WTC11 (cell line): Measurements from ENCODE around the gene CABLES1.

Experiments used
- FOXJ3 ChIP-seq: sonication (generic); formaldehyde crosslinking; IDR thresholded peaks from 2 replicates; pipeline ENCODE4 v1.9.0; 2021; ENCODE audit warnings: missing genetic modification reagents, mild to moderate bottlenecking, borderline replicate concordance
- NFYB ChIP-seq: sonication (generic); formaldehyde crosslinking; conservative IDR thresholded peaks from 2 replicates; pipeline ENCODE4 v1.8.0; 2022; ENCODE audit warnings: low read depth, missing genetic modification reagents
- SMAD4 ChIP-seq: sonication (generic); formaldehyde crosslinking; IDR thresholded peaks from 2 replicates; pipeline ENCODE4 v1.8.0; 2022; ENCODE audit warnings: mild to moderate bottlenecking, missing genetic modification reagents
- TF ChIP-seq, protein P1 (sequence below): sonication (generic); formaldehyde crosslinking; conservative IDR thresholded peaks from 2 replicates; pipeline ENCODE4 v1.8.1; 2023; ENCODE audit warnings: mild to moderate bottlenecking, low read depth, missing genetic modification reagents, moderate library complexity
- TF ChIP-seq, protein P2 (sequence below): sonication (generic); formaldehyde crosslinking; IDR thresholded peaks from 2 replicates; pipeline ENCODE4 v1.8.1; 2022; ENCODE audit warnings: missing genetic modification reagents, borderline replicate concordance
- TF ChIP-seq, protein P3 (sequence below): sonication (generic); formaldehyde crosslinking; IDR thresholded peaks from 2 replicates; pipeline ENCODE4 v1.8.1; 2023; ENCODE audit warnings: mild to moderate bottlenecking, moderate library complexity, missing genetic modification reagents
- TF ChIP-seq, protein P4 (sequence below): fragments of 200-600 bp; IDR thresholded peaks from 2 replicates; pipeline ENCODE4 v1.8.0; 2022; ENCODE audit warnings: antibody characterized with exemption

DNA sequence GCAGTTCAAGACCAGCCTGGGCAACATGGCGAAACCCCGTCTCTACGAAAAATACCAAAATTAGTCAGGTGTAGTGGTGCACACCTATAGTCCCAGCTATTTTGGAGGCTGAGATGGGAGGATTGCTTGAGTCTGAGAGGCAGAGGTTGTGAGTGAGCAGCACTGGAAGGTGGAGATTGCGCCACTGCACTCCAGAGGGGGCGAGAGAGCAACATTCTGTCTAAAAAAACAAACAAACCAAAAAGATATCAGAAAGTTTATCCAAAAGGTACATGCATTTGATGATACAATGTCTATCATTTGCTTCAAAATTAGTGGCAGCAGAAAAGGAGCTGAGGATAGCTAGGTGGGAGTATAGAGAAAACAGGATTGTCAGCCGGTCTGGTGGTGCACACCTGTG lies 39.8 kb upstream of the CABLES1 start:
- TF ChIP-seq SMAD4 (CRISPR knock-in tag) (no peak), NFYB (CRISPR knock-in tag) (no peak), FOXJ3 (CRISPR knock-in tag) (no peak)
- TF ChIP-seq, protein P1, sequence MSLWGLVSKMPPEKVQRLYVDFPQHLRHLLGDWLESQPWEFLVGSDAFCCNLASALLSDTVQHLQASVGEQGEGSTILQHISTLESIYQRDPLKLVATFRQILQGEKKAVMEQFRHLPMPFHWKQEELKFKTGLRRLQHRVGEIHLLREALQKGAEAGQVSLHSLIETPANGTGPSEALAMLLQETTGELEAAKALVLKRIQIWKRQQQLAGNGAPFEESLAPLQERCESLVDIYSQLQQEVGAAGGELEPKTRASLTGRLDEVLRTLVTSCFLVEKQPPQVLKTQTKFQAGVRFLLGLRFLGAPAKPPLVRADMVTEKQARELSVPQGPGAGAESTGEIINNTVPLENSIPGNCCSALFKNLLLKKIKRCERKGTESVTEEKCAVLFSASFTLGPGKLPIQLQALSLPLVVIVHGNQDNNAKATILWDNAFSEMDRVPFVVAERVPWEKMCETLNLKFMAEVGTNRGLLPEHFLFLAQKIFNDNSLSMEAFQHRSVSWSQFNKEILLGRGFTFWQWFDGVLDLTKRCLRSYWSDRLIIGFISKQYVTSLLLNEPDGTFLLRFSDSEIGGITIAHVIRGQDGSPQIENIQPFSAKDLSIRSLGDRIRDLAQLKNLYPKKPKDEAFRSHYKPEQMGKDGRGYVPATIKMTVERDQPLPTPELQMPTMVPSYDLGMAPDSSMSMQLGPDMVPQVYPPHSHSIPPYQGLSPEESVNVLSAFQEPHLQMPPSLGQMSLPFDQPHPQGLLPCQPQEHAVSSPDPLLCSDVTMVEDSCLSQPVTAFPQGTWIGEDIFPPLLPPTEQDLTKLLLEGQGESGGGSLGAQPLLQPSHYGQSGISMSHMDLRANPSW = no peak
- TF ChIP-seq, protein P2, sequence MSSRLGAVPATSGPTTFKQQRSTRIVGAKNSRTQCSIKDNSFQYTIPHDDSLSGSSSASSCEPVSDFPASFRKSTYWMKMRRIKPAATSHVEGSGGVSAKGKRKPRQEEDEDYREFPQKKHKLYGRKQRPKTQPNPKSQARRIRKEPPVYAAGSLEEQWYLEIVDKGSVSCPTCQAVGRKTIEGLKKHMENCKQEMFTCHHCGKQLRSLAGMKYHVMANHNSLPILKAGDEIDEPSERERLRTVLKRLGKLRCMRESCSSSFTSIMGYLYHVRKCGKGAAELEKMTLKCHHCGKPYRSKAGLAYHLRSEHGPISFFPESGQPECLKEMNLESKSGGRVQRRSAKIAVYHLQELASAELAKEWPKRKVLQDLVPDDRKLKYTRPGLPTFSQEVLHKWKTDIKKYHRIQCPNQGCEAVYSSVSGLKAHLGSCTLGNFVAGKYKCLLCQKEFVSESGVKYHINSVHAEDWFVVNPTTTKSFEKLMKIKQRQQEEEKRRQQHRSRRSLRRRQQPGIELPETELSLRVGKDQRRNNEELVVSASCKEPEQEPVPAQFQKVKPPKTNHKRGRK (CRISPR knock-in tag) = no peak
- TF ChIP-seq, protein P3, sequence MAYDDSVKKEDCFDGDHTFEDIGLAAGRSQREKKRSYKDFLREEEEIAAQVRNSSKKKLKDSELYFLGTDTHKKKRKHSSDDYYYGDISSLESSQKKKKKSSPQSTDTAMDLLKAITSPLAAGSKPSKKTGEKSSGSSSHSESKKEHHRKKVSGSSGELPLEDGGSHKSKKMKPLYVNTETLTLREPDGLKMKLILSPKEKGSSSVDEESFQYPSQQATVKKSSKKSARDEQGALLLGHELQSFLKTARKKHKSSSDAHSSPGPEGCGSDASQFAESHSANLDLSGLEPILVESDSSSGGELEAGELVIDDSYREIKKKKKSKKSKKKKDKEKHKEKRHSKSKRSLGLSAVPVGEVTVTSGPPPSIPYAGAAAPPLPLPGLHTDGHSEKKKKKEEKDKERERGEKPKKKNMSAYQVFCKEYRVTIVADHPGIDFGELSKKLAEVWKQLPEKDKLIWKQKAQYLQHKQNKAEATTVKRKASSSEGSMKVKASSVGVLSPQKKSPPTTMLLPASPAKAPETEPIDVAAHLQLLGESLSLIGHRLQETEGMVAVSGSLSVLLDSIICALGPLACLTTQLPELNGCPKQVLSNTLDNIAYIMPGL (CRISPR knock-in tag) = no peak
- TF ChIP-seq, protein P4, sequence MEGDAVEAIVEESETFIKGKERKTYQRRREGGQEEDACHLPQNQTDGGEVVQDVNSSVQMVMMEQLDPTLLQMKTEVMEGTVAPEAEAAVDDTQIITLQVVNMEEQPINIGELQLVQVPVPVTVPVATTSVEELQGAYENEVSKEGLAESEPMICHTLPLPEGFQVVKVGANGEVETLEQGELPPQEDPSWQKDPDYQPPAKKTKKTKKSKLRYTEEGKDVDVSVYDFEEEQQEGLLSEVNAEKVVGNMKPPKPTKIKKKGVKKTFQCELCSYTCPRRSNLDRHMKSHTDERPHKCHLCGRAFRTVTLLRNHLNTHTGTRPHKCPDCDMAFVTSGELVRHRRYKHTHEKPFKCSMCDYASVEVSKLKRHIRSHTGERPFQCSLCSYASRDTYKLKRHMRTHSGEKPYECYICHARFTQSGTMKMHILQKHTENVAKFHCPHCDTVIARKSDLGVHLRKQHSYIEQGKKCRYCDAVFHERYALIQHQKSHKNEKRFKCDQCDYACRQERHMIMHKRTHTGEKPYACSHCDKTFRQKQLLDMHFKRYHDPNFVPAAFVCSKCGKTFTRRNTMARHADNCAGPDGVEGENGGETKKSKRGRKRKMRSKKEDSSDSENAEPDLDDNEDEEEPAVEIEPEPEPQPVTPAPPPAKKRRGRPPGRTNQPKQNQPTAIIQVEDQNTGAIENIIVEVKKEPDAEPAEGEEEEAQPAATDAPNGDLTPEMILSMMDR = no peak
